ENCODE measurements around the gene RBM14. TPM values are rescaled to one million over a fixed set of nuclear protein-coding genes. Genes with fewer than 3 reads are reported as not detected.

RBM14 gene
- total RNA-seq, 1 donor from 2014 or later: 197 TPM

GRCh38 chr11:66646828-66647227 is 30.4 kb downstream of the RBM14 start:
- Mint-ChIP-seq H3K4me3 (ENCODE audit: low read depth) (no peak overlapping the region), H3K9me3 (no peaks in the 10 kb centered on the region), H3K27me3 (ENCODE audit: low read depth) (no peaks in the 10 kb centered on the region), H3K36me3 (ENCODE audit: low read depth) (peaks cover 89% of the 10 kb centered on the region), H3K27ac (no peak overlapping the region), H3K4me1 (ENCODE audit: low read depth) (peaks cover 53% of the 10 kb centered on the region)
- DNase-seq (ENCODE audit: low spot score): no peak
- intact Hi-C loops (cut with micrococcal nuclease): no loop called here

- Mint-ChIP-seq H3K4me1 (ENCODE audit: low read depth) (peaks cover 34% of the 10 kb centered on the region), H3K9me3 (no peaks in the 10 kb centered on the region), H3K27me3 (ENCODE audit: low read depth) (no peaks in the 10 kb centered on the region), H3K4me3 (ENCODE audit: low read depth) (no peak overlapping the region), H3K36me3 (ENCODE audit: low read depth) (peaks cover 74% of the 10 kb centered on the region), H3K27ac (no peak overlapping the region)
- DNase-seq (ENCODE audit: low spot score): no peak
- intact Hi-C loops (cut with micrococcal nuclease): no loop called here
Observed at GRCh38 chr11:66649903-66650302, 33.5 kb downstream of the RBM14 start.

- intact Hi-C loops (cut with micrococcal nuclease): no loop called here
Observed at GRCh38 chr11:66651016-66651415, 34.6 kb downstream of the RBM14 start.

GRCh38 chr11:66652651-66653050 is 36.2 kb downstream of the RBM14 start:
- H3K4me3 Mint-ChIP-seq (ENCODE audit: low read depth): no peak overlapping the region
- H3K36me3 Mint-ChIP-seq (ENCODE audit: low read depth): peaks cover 56% of the 10 kb centered on the region
- no peaks in the 10 kb centered on the region for H3K27me3 Mint-ChIP-seq (ENCODE audit: low read depth)
- H3K9me3 Mint-ChIP-seq: no peaks in the 10 kb centered on the region
- H3K4me1 Mint-ChIP-seq (ENCODE audit: low read depth): peaks cover 10% of the 10 kb centered on the region
- intact Hi-C loops (cut with micrococcal nuclease): no loop called here
- H3K27ac Mint-ChIP-seq: no peak overlapping the region
- no peak for DNase-seq (ENCODE audit: low spot score)

More at GRCh38 chr11:66651016-66651415, 34.6 kb downstream of the RBM14 start:
- Mint-ChIP-seq H3K4me3 (ENCODE audit: low read depth) (no peak overlapping the region), H3K9me3 (no peaks in the 10 kb centered on the region), H3K36me3 (ENCODE audit: low read depth) (peaks cover 70% of the 10 kb centered on the region), H3K27ac (no peak overlapping the region), H3K27me3 (ENCODE audit: low read depth) (no peaks in the 10 kb centered on the region), H3K4me1 (ENCODE audit: low read depth) (peaks cover 23% of the 10 kb centered on the region)
- DNase-seq (ENCODE audit: low spot score): no peak

GRCh38 chr11:66653123-66653522 is 36.7 kb downstream of the RBM14 start:
- Mint-ChIP-seq H3K27ac (no peak overlapping the region), H3K27me3 (ENCODE audit: low read depth) (no peaks in the 10 kb centered on the region), H3K36me3 (ENCODE audit: low read depth) (peaks cover 54% of the 10 kb centered on the region), H3K9me3 (no peaks in the 10 kb centered on the region), H3K4me1 (ENCODE audit: low read depth) (peaks cover 10% of the 10 kb centered on the region), H3K4me3 (ENCODE audit: low read depth) (no peak overlapping the region)
- DNase-seq (ENCODE audit: low spot score): no peak
- intact Hi-C loops (cut with micrococcal nuclease): no loop called here

GRCh38 chr11:66659763-66660162 is 43.3 kb downstream of the RBM14 start:
- Mint-ChIP-seq H3K27ac (peak overlapping the region; percentile 2), H3K36me3 (ENCODE audit: low read depth) (peaks cover 38% of the 10 kb centered on the region), H3K4me1 (ENCODE audit: low read depth) (no peaks in the 10 kb centered on the region)

GRCh38 chr11:66663741-66664296 is 47.4 kb downstream of the RBM14 start:
- intact Hi-C loops (cut with micrococcal nuclease): no loop called here
- Mint-ChIP-seq H3K36me3 (ENCODE audit: low read depth) (peaks cover 62% of the 10 kb centered on the region), H3K9me3 (no peaks in the 10 kb centered on the region), H3K4me1 (ENCODE audit: low read depth) (no peaks in the 10 kb centered on the region), H3K27me3 (ENCODE audit: low read depth) (no peaks in the 10 kb centered on the region), H3K27ac (no peak overlapping the region), H3K4me3 (ENCODE audit: low read depth) (no peak overlapping the region)
- DNase-seq (ENCODE audit: low spot score): no peak

More at GRCh38 chr11:66659763-66660162, 43.3 kb downstream of the RBM14 start:
- H3K9me3 Mint-ChIP-seq: no peaks in the 10 kb centered on the region
- no peaks in the 10 kb centered on the region for H3K27me3 Mint-ChIP-seq (ENCODE audit: low read depth)
- no peak overlapping the region for H3K4me3 Mint-ChIP-seq (ENCODE audit: low read depth)
- no peak for DNase-seq (ENCODE audit: low spot score)
- intact Hi-C loops (cut with micrococcal nuclease): no loop called here

- H3K4me1 Mint-ChIP-seq (ENCODE audit: low read depth): peaks cover 5% of the 10 kb centered on the region
- no peak overlapping the region for H3K4me3 Mint-ChIP-seq (ENCODE audit: low read depth)
- intact Hi-C loops (cut with micrococcal nuclease): no loop called here
- H3K36me3 Mint-ChIP-seq (ENCODE audit: low read depth): peaks cover 68% of the 10 kb centered on the region
- no peaks in the 10 kb centered on the region for H3K27me3 Mint-ChIP-seq (ENCODE audit: low read depth)
- no peak for DNase-seq (ENCODE audit: low spot score)
- no peaks in the 10 kb centered on the region for H3K9me3 Mint-ChIP-seq
- no peak overlapping the region for H3K27ac Mint-ChIP-seq
Observed at GRCh38 chr11:66665369-66665768, 48.9 kb downstream of the RBM14 start.

- intact Hi-C loops (cut with micrococcal nuclease): no loop called here
- Mint-ChIP-seq H3K4me1 (ENCODE audit: low read depth) (peaks cover 15% of the 10 kb centered on the region), H3K4me3 (ENCODE audit: low read depth) (no peak overlapping the region), H3K36me3 (ENCODE audit: low read depth) (peaks cover 47% of the 10 kb centered on the region), H3K27ac (no peak overlapping the region), H3K9me3 (no peaks in the 10 kb centered on the region), H3K27me3 (ENCODE audit: low read depth) (no peaks in the 10 kb centered on the region)
- DNase-seq (ENCODE audit: low spot score): no peak
Observed at GRCh38 chr11:66670816-66671215, 54.4 kb downstream of the RBM14 start.

GRCh38 chr11:66674964-66675602 is 58.7 kb downstream of the RBM14 start:
- no peak overlapping the region for H3K27ac Mint-ChIP-seq
- DNase-seq (ENCODE audit: low spot score): no peak
- no peaks in the 10 kb centered on the region for H3K27me3 Mint-ChIP-seq (ENCODE audit: low read depth)
- peaks cover 23% of the 10 kb centered on the region for H3K36me3 Mint-ChIP-seq (ENCODE audit: low read depth)
- intact Hi-C loops (cut with micrococcal nuclease): loop anchor here (5.0 kb wide), 1 partner anchor 167 kb away; the partner anchor contains the start of gene RCE1
- no peak overlapping the region for H3K4me3 Mint-ChIP-seq (ENCODE audit: low read depth)
- peaks cover 30% of the 10 kb centered on the region for H3K4me1 Mint-ChIP-seq (ENCODE audit: low read depth)
- H3K9me3 Mint-ChIP-seq: no peaks in the 10 kb centered on the region

GRCh38 chr11:66676282-66676919 is 60.0 kb downstream of the RBM14 start:
- DNase-seq (ENCODE audit: low spot score): no peak
- H3K9me3 Mint-ChIP-seq: no peaks in the 10 kb centered on the region
- peaks cover 30% of the 10 kb centered on the region for H3K4me1 Mint-ChIP-seq (ENCODE audit: low read depth)
- intact Hi-C loops (cut with micrococcal nuclease): loop anchor here (2.0 to 5.0 kb wide), 3 partner anchors 38 to 166 kb away; partner anchors contain the start of genes RBM4 and RCE1
- H3K36me3 Mint-ChIP-seq (ENCODE audit: low read depth): peaks cover 15% of the 10 kb centered on the region
- H3K4me3 Mint-ChIP-seq (ENCODE audit: low read depth): peak overlapping the region; percentile 92
- H3K27me3 Mint-ChIP-seq (ENCODE audit: low read depth): no peaks in the 10 kb centered on the region
- peak overlapping the region; percentile 97 for H3K27ac Mint-ChIP-seq
